K562 (cell line): ENCODE results near the gene RBPJ. TPM values are rescaled to one million over a fixed set of nuclear protein-coding genes. Genes with fewer than 3 reads are reported as not detected.

Experiments
- CCAR2 ChIP-seq: fragments of 200-400 bp; formaldehyde crosslinking; IDR thresholded peaks from 2 replicates; pipeline ENCODE4 v1.6.1; 2017; ENCODE audit warnings: mild to moderate bottlenecking, low read depth, low read length
- SREBF2 ChIP-seq: sonication (generic); formaldehyde crosslinking; IDR thresholded peaks from 2 replicates; pipeline ENCODE4 v1.4.0; 2020; ENCODE audit warnings: mild to moderate bottlenecking, missing genetic modification reagents
- TBP ChIP-seq: optimal IDR thresholded peaks from 2 replicates; pipeline ENCODE3; 2011; ENCODE audit warnings: low read depth, low read length, improper control_type of control experiment
- ZFPM2 ChIP-seq: fragments of 250-450 bp; sonication (Bioruptor Pico); IDR thresholded peaks from 2 replicates; pipeline ENCODE4 v1.5.1; 2022; ENCODE audit warnings: mild to moderate bottlenecking
- ZNF3 ChIP-seq: fragments of 250-450 bp; sonication (Bioruptor Pico); IDR thresholded peaks from 2 replicates; pipeline ENCODE4 v1.5.0; 2021; ENCODE audit warnings: mild to moderate bottlenecking, moderate library complexity
- ZNF695 ChIP-seq: fragments of 450-650 bp; formaldehyde crosslinking; IDR thresholded peaks from 2 replicates; pipeline ENCODE4 v1.4.0; 2020; ENCODE audit warnings: mild to moderate bottlenecking, moderate library complexity
- polyA plus RNA-seq, 8 experiments: library from polyadenylated mRNA; depleted of rRNA in 4 of 8; stranded (reverse) in 5 of 8; unstranded in 3 of 8; fragments of >200 nt; fragmentation: Nextera tagmentation in 2 of 8; fragmentation: Illumina TruSeq in 1 of 8; extraction: Ambion mirVana in 2 of 8; extraction: Trizol in 1 of 8; gene quantifications; 2 replicates each; pipeline versions ENCODE4 v1.2.1 to v1.2.3, GENCODE V29; 2011 to 2014; ENCODE audit warnings: inconsistent platforms in 1 of 8, missing spikeins in 1 of 8
- total RNA-seq, 7 experiments: library from RNA; depleted of rRNA in 6 of 7; stranded (reverse); fragments of >200 nt in 6 of 7; fragmentation: Illumina TruSeq in 2 of 7; extraction: Trizol in 2 of 7; gene quantifications; 2 replicates each; pipeline versions ENCODE4 v1.2.1 to v1.2.3, GENCODE V29; 2011 to 2021; ENCODE audit warnings: low replicate concordance in 1 of 7
- TF ChIP-seq, protein P1 (sequence below): fragments of 250-450 bp; sonication (Bioruptor Pico); IDR thresholded peaks from 2 replicates; pipeline ENCODE4 v1.4.0; 2020; ENCODE audit warnings: mild to moderate bottlenecking, moderate library complexity
- TF ChIP-seq, protein P2 (sequence below): IDR thresholded peaks from 3 replicates; pipeline ENCODE4 v1.6.1; 2011; ENCODE audit warnings: borderline replicate concordance, mild to moderate bottlenecking; ENCODE audit not compliant: insufficient read length, insufficient read depth

RBPJ gene
- total and polyA plus RNA-seq, 9 of the 15 experiments (the other 6 are each of a cell fraction or from before 2014, with no cell fraction given), result 17.2 to 49.4 (median 33.8) TPM

DNA sequence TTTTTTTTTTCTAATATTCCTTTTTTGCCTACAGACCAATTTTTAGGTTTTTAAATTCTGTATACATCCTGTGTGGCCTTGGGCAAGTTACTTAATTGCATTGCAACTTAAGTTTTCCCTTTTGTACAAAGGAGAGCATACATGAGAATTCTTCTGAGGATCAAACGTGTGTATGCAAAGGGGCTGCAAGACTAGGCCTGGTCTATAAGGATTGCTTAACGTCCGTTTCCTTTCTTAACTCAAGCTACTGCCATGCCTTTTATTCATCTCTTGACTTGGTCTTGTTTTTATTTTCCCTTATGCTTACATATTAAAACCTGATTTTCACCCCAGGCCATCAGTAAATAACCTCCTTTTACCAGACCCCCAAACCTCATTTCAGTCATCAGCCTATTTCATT, 13.6 kb downstream of the RBPJ start (continued):
- TF ChIP-seq, protein P1, sequence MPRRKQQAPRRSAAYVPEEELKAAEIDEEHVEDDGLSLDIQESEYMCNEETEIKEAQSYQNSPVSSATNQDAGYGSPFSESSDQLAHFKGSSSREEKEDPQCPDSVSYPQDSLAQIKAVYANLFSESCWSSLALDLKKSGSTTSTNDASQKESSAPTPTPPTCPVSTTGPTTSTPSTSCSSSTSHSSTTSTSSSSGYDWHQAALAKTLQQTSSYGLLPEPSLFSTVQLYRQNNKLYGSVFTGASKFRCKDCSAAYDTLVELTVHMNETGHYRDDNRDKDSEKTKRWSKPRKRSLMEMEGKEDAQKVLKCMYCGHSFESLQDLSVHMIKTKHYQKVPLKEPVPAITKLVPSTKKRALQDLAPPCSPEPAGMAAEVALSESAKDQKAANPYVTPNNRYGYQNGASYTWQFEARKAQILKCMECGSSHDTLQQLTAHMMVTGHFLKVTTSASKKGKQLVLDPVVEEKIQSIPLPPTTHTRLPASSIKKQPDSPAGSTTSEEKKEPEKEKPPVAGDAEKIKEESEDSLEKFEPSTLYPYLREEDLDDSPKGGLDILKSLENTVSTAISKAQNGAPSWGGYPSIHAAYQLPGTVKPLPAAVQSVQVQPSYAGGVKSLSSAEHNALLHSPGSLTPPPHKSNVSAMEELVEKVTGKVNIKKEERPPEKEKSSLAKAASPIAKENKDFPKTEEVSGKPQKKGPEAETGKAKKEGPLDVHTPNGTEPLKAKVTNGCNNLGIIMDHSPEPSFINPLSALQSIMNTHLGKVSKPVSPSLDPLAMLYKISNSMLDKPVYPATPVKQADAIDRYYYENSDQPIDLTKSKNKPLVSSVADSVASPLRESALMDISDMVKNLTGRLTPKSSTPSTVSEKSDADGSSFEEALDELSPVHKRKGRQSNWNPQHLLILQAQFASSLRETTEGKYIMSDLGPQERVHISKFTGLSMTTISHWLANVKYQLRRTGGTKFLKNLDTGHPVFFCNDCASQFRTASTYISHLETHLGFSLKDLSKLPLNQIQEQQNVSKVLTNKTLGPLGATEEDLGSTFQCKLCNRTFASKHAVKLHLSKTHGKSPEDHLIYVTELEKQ, result no peak
- no peak for TF ChIP-seq SREBF2 (CRISPR knock-in tag)
- no peak for TF ChIP-seq ZFPM2 (CRISPR knock-in tag)
- no peak for TF ChIP-seq TBP
- no peak for TF ChIP-seq CCAR2
- no peak for TF ChIP-seq ZNF3
- TF ChIP-seq, protein P2, sequence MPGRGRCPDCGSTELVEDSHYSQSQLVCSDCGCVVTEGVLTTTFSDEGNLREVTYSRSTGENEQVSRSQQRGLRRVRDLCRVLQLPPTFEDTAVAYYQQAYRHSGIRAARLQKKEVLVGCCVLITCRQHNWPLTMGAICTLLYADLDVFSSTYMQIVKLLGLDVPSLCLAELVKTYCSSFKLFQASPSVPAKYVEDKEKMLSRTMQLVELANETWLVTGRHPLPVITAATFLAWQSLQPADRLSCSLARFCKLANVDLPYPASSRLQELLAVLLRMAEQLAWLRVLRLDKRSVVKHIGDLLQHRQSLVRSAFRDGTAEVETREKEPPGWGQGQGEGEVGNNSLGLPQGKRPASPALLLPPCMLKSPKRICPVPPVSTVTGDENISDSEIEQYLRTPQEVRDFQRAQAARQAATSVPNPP, result no peak
- no peak for TF ChIP-seq ZNF695
- TF ChIP-seq, all 486 proteins: peak for 0
